ENCODE data around the gene ANGEL2.

- no peak for TF ChIP-seq EED (CRISPR knock-in tag; IDR thresholded peaks at IDR 0.05)
- no peak for TF ChIP-seq BRCA1 (CRISPR knock-in tag; IDR thresholded peaks at IDR 0.05)
- TF ChIP-seq MZF1 (CRISPR knock-in tag; IDR thresholded peaks at IDR 0.05; ENCODE audit: borderline replicate concordance): no peak
- TF ChIP-seq HNRNPLL (IDR thresholded peaks at IDR 0.05; ENCODE audit: low read depth, low read length, poor library complexity, severe bottlenecking): no peak
Observed at GRCh38 chr1:212944229-212944901, 71.3 kb downstream of the ANGEL2 start.

All from HepG2 (cell line).